ENCODE data around the gene SAA2. TPM values are rescaled to one million over a fixed set of nuclear protein-coding genes. Genes with fewer than 3 reads are reported as not detected.
"Not testable (repeated sequence)": the region's sequence is repeated elsewhere in the genome, so short reads cannot be mapped to it uniquely, and the experiment has no call there.

The SAA2 gene
- polyA plus RNA-seq, 1 donor (not counting 4 experiments of a cell fraction or from before 2014, with no cell fraction given) = 1.2 TPM

- H3K9me1 ChIP-seq (ENCODE audit: control insufficient read depth, extremely low read depth, insufficient read depth, low read length); H3K9ac ChIP-seq (ENCODE audit: control insufficient read depth, extremely low read depth, insufficient read depth, low read length); H3K9me3 ChIP-seq (ENCODE audit: control insufficient read depth, low read depth, low read length); DNase-seq (ENCODE audit: low read depth, low spot score); H3K27me3 ChIP-seq (ENCODE audit: control insufficient read depth, extremely low read depth, insufficient read depth, low read length); H3K36me3 ChIP-seq (ENCODE audit: control insufficient read depth in 2 of 2, extremely low read depth in 1 of 2, insufficient read depth in 2 of 2, low read length in 2 of 2); H3K4me3 ChIP-seq (ENCODE audit: control insufficient read depth in 2 of 3, extremely low read depth in 1 of 3, insufficient read depth in 2 of 3, low read depth in 1 of 3, low read length in 3 of 3); H2AFZ ChIP-seq (ENCODE audit: control insufficient read depth, low read length); H3K4me2 ChIP-seq (ENCODE audit: control insufficient read depth, extremely low read depth, insufficient read depth, low read depth, low read length); H3K79me2 ChIP-seq (ENCODE audit: control insufficient read depth, insufficient read depth, low read length); H3K4me1 ChIP-seq (ENCODE audit: control insufficient read depth, extremely low read depth, insufficient read depth, low read length); FAIRE-seq; dilution Hi-C loops (cut with MboI; ENCODE audit: extremely low pct_ligation_motif_present, low sequenced_read_pairs); H4K20me1 ChIP-seq (ENCODE audit: control insufficient read depth, extremely low read depth, insufficient read depth, low read length); H3K27ac ChIP-seq (ENCODE audit: control insufficient read depth, insufficient read depth, low read length): not testable (repeated sequence)
Observed at GRCh38 chr11:18246379-18247190, 1.9 kb downstream of the SAA2 start.

DNA sequence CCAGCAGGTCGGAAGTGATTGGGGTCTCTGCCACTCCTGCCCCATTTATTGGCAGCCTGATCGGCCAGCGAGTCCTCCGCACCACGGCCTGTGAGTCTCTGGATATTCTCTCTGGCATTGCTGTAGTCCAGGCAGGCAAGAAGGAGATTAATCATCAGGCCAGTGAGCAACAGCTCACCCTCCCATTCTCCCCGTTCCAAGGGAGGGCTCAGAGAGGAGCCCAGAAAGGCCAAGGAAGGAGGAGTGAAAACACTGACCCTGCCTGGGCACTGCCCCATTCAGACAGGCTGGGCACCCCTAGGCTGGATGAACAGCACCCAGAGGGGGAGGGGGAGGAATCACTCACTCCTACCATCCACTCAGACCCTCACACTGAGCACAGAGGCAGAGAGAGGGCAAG, 3.1 kb downstream of the SAA2 start:
- H3K9me3 ChIP-seq (ENCODE audit: control insufficient read depth, low read depth, low read length) = no peaks in the 10 kb centered on the region
- H3K79me2 ChIP-seq (ENCODE audit: control insufficient read depth, insufficient read depth, low read length) = no peaks in the 10 kb centered on the region
- H3K27ac ChIP-seq (ENCODE audit: control insufficient read depth, insufficient read depth, low read length) = no peak overlapping the region
- no peak overlapping the region for H2AFZ ChIP-seq (ENCODE audit: control insufficient read depth, low read length)
- dilution Hi-C loops (cut with MboI; ENCODE audit: extremely low pct_ligation_motif_present, low sequenced_read_pairs) = no loop called here
- no peak overlapping the region for H3K9ac ChIP-seq (ENCODE audit: control insufficient read depth, extremely low read depth, insufficient read depth, low read length)
- H3K36me3 ChIP-seq (ENCODE audit: control insufficient read depth in 2 of 2, extremely low read depth in 1 of 2, insufficient read depth in 2 of 2, low read length in 2 of 2) = no peaks in the 10 kb centered on the region
- H3K4me1 ChIP-seq (ENCODE audit: control insufficient read depth, extremely low read depth, insufficient read depth, low read length) = peaks cover 2% of the 10 kb centered on the region
- DNase-seq (ENCODE audit: low read depth, low spot score) (no peak), FAIRE-seq (no peak)
- H3K4me2 ChIP-seq (ENCODE audit: control insufficient read depth, extremely low read depth, insufficient read depth, low read depth, low read length) = no peak overlapping the region
- TF ChIP-seq, protein P1, sequence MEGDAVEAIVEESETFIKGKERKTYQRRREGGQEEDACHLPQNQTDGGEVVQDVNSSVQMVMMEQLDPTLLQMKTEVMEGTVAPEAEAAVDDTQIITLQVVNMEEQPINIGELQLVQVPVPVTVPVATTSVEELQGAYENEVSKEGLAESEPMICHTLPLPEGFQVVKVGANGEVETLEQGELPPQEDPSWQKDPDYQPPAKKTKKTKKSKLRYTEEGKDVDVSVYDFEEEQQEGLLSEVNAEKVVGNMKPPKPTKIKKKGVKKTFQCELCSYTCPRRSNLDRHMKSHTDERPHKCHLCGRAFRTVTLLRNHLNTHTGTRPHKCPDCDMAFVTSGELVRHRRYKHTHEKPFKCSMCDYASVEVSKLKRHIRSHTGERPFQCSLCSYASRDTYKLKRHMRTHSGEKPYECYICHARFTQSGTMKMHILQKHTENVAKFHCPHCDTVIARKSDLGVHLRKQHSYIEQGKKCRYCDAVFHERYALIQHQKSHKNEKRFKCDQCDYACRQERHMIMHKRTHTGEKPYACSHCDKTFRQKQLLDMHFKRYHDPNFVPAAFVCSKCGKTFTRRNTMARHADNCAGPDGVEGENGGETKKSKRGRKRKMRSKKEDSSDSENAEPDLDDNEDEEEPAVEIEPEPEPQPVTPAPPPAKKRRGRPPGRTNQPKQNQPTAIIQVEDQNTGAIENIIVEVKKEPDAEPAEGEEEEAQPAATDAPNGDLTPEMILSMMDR (optimal IDR thresholded peaks at IDR 0.05 in 1 of 3, IDR thresholded peaks at IDR 0.05 in 1 of 3, conservative IDR thresholded peaks at IDR 0.05 in 1 of 3; ENCODE audit: extremely low read depth in 1 of 3, insufficient read depth in 2 of 3, low read length in 3 of 3) = no peak
- no peak for TF ChIP-seq EZH2 (IDR thresholded peaks at IDR 0.05; ENCODE audit: low read length)
- H3K27me3 ChIP-seq (ENCODE audit: control insufficient read depth, extremely low read depth, insufficient read depth, low read length) = no peaks in the 10 kb centered on the region
- H3K9me1 ChIP-seq (ENCODE audit: control insufficient read depth, extremely low read depth, insufficient read depth, low read length) = no peaks in the 10 kb centered on the region
- H4K20me1 ChIP-seq (ENCODE audit: control insufficient read depth, extremely low read depth, insufficient read depth, low read length) = no peaks in the 10 kb centered on the region
- no peak overlapping the region for H3K4me3 ChIP-seq (ENCODE audit: control insufficient read depth in 2 of 3, extremely low read depth in 1 of 3, insufficient read depth in 2 of 3, low read depth in 1 of 3, low read length in 3 of 3)
